ENCODE results near the gene PIGH.
"Not testable (repeated sequence)": the region's sequence is repeated elsewhere in the genome, so short reads cannot be mapped to it uniquely, and the experiment has no call there.

Gene PIGH

DNA sequence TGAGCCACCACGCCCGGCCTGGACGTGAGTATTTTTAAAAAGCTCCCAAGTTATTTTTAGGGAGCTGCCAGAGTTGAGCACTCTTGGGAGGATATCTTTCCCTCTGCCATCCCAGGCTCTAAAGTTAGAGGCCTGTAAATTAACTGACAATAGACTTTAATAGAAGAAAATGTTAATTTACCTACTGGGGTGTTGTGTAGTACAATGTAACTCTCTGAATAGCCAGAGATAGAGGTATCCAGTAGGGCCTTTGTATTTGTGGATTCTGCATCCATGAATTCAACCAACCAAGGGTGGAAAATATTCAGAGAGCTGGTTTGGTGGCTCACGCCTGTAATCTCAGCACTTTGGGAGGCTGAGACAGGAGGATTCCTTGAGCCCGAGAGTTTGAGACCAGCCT, 7.6 kb upstream of the PIGH start:
- DNase-seq, result no peak

- no peak for DNase-seq
Observed at GRCh38 chr14:67602995-67603545, 3.0 kb upstream of the PIGH start.

DNA sequence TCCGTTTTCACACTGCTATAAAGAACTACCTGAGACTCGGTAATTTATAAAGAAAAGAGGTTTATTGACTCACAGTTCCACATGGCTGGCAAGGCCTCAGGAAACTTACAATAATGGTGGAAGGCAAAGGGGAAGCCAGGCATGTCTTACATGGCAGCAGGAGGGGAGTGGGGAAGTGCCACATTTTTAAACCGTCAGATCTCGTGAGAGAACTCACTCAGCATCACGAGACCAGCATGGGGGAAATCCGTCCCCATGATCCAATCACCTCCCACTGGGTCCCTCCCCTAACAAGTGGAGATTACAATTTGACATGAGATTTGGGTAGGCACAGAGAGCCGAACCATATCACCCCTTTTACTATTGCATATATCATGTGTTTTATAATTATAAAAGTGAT, 2.0 kb upstream of the PIGH start:
- DNase-seq, result no peak

- DNase-seq, result not testable (repeated sequence)
Observed at GRCh38 chr14:67600562-67600974, 500 bp upstream of the PIGH start.

DNA sequence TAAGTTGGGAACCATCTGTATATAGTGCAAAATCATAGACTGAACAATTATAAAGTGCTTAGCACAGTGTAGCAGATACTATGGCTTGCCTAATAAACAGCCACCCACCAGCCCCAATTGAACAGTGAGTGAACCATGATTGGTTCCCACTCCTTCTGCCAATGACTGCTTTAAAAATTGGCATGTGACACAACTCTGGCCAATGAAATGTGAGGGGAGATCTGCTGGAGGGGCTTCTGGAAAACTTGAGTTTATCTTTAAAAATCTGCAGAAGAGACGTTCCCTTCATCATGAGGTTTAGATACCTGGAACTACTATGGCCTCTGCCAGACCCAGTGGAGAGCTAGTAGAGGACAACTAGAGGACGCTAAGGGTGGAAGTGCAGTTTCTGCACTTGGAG, 4.7 kb downstream of the PIGH start:
- no peak for DNase-seq

- DNase-seq, result not testable (repeated sequence)
Observed at GRCh38 chr14:67593650-67594049, 6.4 kb downstream of the PIGH start.

DNA sequence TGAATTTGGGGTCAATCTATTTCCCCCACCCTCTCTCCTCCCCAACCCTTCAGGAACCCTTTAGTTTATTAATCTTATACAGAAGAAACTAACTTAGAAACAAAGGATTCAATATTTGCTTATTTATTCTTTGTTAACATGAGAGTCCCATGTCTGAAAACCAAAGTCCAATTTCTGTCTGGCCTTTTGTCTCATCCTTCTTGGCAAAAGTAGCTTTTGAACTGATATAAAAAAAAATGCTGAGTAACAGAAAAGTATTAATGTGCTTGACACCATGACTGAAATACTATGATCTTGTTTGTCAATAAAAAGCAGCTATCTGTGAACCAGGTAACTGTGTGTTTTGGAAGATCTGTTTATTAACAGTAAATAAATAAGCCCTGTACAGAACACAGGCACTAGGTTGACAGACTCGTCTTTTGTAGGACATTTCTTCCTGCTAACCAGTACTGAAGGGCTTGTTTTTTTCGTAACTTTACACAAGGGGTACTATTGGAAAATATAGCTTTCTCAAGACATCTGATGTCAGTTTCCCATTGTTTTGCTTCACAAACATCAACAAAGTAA, 10.8 kb downstream of the PIGH start:
- DNase-seq, result no peak

DNA sequence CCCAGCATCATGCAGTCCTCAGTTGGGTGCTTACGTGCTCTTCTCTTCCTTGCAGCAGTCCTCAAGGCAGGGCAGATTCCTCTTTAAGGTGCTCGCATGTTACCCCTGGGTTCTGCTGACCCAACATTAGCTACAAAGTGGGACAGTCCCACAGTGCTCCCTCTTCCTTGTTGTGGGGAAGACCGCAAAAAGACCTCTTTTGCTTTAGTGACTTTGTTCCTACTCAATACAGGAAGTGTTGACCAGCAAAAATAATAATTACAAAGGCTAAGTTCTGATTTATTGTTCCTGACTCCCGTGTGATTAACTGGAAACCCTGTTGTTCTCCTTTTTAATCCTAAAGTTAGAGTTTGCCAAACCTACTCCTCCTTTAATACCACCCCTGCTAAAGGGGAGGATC, 13.7 kb downstream of the PIGH start:
- DNase-seq, result no peak

- no peak for DNase-seq
Observed at GRCh38 chr14:67584978-67585377, 15.1 kb downstream of the PIGH start.

DNA sequence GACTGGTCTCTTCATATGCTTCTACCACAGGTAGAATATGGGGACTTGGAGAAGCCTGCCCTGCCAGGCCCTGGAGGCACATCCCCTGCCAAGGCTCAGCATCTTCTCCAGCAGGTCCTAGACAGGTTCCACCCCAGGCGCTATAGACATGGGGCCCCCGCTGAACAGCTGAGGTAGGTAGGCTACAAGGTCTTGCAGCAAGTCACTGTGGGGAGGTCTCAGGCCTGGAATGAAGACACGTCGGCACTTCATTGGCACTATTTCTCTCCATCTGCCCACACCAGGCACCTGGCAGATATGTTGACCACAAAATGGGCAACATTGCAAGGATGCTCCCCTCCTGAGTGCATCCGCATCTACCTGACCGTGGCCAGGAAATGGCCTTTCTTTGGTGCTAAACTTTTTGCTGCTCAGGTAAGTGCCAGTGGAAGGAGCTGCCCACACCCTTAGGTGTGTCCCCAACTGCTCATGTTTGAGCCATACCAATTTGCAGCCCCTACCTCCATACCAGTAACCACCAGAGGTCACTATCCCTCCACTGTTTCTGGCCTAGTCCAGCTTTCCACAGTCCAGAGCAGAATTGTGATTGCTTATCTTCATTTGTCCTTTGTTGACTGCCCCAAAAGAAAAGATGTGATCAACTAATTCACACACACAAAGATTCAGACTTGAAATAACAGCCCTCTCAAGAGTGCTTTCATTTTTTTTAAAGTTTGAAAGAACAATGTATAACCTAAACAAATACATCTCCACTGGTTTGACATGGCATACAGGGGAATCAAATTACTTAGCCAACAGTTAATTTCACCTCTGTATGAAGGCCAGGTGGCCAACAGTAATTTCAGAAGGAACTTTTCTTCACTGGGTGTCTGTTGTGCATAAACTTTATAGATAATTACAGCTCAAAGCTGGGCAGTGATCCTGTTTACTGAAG, 16.1 kb downstream of the PIGH start:
- no peak for DNase-seq

DNA sequence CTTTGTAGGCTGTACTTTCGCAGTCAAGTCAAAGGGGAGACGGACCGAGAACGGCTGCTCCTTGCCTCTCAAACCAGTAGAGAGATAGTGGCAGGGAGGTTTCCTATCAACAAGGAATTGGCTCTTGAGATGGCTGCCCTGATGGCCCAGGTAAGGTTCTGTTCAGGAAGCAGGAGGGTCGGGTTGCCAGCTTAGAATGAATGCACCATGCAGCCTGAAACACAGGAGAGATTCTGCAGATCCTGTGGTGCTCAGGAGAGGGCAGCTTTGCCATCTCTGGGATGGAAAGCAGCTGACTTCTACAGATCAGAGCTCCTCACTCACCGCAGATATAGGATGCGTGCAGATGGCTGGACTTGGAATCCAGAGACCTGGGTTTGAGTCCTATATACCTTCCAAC, 18.0 kb downstream of the PIGH start:
- DNase-seq, result no peak

DNA sequence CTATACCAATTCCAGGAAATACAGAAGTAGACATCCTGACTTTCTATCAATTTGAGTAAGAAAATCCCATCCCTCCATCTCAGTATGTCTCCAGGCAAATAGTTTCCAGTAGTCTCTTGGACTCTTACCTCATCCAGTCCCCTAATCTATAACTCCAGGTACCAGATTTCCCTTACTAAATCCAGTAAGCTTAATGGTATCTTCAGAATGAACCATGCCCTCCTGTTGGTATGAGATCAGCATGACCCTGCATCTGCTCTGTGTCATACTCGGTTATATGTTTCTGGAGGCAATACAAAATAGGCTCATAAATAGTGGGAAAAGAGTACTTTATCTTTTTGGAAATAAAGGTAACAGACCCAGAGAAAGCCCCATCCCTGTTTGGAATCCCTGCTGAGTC, 18.4 kb downstream of the PIGH start:
- no peak for DNase-seq

DNA sequence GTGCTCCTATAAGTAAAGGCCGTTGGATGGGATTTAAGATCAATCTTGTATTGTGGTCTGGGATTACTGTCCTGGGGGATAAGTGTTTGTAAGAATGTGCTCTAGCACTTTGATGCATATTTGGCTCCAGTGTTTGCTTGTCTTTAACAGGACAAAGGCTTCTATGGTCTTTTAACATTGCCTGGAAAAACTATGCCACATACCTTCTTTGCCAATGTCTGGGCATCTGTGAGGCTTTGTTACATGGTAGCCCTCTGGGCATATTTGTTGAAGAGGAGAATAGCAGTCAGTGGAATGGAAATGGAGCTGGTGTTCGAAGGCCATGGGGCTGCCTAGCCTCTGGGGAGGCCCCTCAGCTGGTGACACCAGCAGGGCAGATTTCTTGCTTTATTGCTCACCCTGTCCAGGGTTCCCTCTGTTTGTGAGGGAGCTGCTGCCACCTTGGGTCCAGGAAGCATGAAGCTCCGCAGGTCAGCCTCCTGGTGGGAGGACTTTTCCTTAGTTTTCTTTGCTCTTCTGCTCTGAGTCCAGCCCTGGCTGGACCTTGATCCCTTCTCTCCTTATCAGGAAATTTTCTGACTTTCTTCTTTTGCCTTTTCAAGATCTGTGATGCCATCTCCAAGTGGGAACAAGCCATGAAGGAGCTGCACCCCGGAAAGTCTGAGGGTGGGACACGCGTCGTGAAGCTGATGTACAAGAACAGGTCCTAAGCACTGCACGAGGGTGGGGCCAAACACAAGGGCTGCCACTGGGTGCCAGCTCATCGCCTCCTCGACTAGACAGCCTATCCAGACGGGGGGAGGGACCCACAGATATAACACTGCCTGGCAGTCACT, 19.5 kb downstream of the PIGH start:
- no peak for DNase-seq

DNA sequence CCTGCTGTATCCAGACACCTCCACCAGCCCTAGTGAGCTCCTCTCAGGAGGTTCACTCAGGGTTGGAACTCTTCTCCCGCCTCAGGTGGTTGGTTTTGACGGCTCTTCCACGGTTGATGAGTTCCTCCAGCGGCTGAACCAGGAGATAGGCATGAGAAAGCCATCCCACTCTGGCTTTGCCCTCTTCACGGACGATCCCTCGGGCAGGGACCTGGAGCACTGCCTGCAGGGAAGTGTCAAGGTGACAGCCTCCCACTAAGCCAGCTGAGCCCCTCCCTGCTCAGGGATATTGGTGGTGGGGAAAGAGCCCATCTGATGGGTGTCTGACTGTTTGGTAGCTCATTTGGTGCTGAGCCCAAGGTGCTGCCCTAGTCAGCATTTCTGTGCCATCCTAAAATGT, 20.4 kb downstream of the PIGH start:
- DNase-seq, result no peak

GRCh38 chr14:67579040-67579439, 21.0 kb downstream of the PIGH start:
- no peak for DNase-seq

DNA sequence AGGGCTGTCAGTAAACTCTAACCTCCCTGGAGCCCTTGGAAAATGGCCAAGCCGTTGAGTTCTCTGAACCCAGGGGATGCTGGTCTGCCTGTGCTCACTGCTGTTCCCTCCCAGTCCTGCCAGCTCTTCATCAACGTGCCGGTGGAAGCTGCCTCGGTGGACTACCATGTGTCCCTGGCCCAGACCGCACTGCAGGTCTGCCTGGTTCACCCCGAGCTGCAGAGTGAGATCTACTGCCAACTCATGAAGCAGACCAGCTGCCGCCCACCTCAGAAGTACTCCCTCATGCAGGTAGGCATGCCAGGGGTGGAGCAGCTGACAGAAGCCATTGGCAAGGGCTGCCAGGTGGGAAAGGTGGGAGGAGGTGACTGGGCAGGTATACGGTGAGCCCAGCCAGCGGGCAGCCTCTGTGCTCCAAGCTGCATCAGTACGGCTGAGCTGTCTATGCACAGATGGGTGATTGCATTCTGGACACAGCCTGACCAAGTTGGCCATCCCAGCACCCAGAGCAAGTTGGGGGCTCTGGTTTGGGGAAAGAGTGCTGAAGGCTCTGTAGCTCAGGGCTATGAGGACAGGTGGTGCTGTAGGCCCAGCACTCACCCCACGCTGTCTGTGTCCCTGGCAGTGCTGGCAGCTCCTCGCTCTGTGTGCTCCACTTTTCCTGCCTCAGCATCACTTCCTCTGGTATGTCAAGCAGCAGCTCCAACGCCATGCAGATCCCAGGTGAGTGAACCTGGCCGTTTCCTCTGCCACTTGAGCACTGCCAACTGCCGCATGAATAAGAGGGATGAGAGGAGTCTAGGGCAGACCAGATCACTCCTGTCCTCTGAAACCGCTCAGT, 21.9 kb downstream of the PIGH start:
- DNase-seq, result no peak

- DNase-seq, result no peak
Observed at GRCh38 chr14:67577181-67577808, 22.8 kb downstream of the PIGH start.

- no peak for DNase-seq
Observed at GRCh38 chr14:67576216-67576955, 23.7 kb downstream of the PIGH start.

DNA sequence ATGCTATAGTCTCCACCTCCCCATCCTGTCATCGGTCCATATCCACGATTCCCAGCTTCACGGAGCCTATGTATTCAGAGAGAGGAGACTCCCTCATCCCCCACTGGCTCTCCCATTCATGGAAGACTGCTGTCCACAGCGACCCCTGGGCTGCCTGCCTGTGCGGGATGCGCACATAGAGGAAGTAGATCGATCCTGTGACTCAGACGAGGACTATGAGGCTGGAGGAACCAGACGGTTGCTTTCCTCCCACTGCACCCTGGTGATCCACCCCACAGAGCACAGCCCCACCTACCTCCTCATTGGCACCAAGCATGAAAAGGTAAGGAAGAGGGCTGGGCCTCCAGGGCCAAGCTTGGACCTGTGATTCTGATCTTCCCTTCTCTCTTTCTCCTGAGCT, 24.4 kb downstream of the PIGH start:
- DNase-seq, result no peak

DNA sequence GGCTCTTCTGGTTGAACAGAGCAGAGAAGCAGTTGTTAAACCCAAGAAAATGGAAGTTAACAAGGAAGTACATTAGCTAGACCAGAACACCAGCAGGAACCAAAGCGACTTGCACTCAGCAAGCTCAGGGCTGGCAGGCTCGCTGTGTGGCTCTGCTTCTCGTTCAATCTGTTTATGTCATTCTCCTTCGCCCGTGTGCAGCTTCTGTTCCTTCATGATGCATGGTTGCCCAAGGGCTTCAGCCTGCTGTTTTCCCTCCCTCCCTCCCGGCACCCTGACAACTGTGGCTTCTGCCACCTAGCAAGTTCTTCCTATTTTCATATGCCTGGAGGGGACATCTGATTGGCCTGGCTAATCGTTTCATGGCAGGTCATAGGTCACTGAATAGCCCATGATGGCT, 25.3 kb downstream of the PIGH start:
- no peak for DNase-seq

DNA sequence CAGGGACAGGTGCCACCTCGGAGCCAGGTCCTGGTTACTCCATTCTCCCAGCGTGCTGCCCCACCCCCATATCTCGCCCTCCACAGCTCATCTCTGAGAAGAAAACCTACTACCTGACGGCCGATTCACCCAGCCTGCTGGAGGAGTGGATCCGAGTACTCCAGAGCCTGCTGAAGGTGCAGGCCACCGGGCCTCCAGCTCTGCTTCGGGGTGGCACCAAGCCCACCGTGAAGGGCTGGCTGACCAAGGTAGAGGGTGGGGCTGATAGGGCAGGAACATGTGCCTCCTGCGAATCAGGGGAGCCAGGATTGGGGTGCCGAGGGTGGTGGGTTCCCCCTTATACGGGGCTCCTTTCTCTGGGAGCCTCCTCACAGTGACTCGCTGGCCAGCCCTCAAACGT, 25.9 kb downstream of the PIGH start:
- DNase-seq, result no peak
